Testis (tissue), 2 donors: ENCODE measurements around the gene RAMAC.

Experiments
- POLR2A ChIP-seq: fragments of 450-650 bp; IDR thresholded peaks from one replicate; pipeline ENCODE4 v1.6.1; 2017; ENCODE audit warnings: antibody characterized with exemption, mild to moderate bottlenecking, moderate library complexity
- TF ChIP-seq, protein P1 (sequence below), 3 experiments: fragments of 450-650 bp in 2 of 3; fragments of 200-600 bp in 1 of 3; sonication (generic) in 1 of 3; IDR thresholded peaks; one replicate each; pipeline ENCODE4 v1.5.1; 2016 to 2019; ENCODE audit warnings: antibody characterized with exemption in 3 of 3, mild to moderate bottlenecking in 2 of 3, moderate library complexity in 1 of 3

DNA sequence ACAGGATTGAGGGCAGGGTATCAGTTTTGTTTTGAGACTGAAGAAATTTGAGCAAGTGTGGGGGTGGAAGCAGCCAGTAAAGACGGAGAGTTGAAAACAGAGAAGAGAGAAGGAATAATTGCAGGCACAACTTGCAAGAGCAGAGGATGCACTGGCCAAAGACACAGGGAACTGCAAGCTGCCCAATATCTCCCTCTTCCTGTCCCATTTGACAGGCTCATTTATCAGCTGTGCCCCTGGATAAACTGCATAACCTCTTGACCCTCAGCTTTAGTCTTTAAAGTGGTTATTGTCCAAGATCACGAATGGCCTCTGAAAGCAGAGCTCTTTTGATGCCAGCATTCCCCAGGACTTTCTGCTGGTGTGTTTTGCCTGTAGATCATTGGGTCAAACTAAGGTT is 5.0 kb upstream of the RAMAC start:
- TF ChIP-seq POLR2A: no peak
- TF ChIP-seq, protein P1, sequence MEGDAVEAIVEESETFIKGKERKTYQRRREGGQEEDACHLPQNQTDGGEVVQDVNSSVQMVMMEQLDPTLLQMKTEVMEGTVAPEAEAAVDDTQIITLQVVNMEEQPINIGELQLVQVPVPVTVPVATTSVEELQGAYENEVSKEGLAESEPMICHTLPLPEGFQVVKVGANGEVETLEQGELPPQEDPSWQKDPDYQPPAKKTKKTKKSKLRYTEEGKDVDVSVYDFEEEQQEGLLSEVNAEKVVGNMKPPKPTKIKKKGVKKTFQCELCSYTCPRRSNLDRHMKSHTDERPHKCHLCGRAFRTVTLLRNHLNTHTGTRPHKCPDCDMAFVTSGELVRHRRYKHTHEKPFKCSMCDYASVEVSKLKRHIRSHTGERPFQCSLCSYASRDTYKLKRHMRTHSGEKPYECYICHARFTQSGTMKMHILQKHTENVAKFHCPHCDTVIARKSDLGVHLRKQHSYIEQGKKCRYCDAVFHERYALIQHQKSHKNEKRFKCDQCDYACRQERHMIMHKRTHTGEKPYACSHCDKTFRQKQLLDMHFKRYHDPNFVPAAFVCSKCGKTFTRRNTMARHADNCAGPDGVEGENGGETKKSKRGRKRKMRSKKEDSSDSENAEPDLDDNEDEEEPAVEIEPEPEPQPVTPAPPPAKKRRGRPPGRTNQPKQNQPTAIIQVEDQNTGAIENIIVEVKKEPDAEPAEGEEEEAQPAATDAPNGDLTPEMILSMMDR (IDR thresholded peaks at IDR 0.05): no peak
